ENCODE data around the gene TOX2.

The TOX2 gene

GRCh38 chr20:43903953-43904826 is 10.5 kb upstream of the TOX2 start:
- Mint-ChIP-seq H3K4me1 (peaks cover 25% of the 10 kb centered on the region), H3K36me3 (ENCODE audit: low read depth) (no peaks in the 10 kb centered on the region), H3K27ac (no peak overlapping the region), H3K4me3 (no peak overlapping the region), H3K9me3 (peaks cover 30% of the 10 kb centered on the region), H3K27me3 (ENCODE audit: low read depth, poor library complexity) (peaks cover 11% of the 10 kb centered on the region)
- DNase-seq = no peak
- TF ChIP-seq CTCF (IDR thresholded peaks at IDR 0.05) = no peak

GRCh38 chr20:43904827-43905177 is 9.8 kb upstream of the TOX2 start:
- Mint-ChIP-seq H3K4me1 (peaks cover 25% of the 10 kb centered on the region), H3K36me3 (ENCODE audit: low read depth) (no peaks in the 10 kb centered on the region), H3K4me3 (no peak overlapping the region), H3K27ac (no peak overlapping the region), H3K9me3 (peaks cover 36% of the 10 kb centered on the region), H3K27me3 (ENCODE audit: low read depth, poor library complexity) (peaks cover 11% of the 10 kb centered on the region)
- DNase-seq = no peak
- TF ChIP-seq CTCF (IDR thresholded peaks at IDR 0.05) = no peak

GRCh38 chr20:43906505-43907034 is 8.1 kb upstream of the TOX2 start:
- H3K9me3 Mint-ChIP-seq = peaks cover 34% of the 10 kb centered on the region
- peaks cover 17% of the 10 kb centered on the region for H3K27me3 Mint-ChIP-seq (ENCODE audit: low read depth, poor library complexity)
- H3K4me1 Mint-ChIP-seq = peaks cover 25% of the 10 kb centered on the region
- DNase-seq = no peak
- no peak for TF ChIP-seq CTCF (IDR thresholded peaks at IDR 0.05)
- no peaks in the 10 kb centered on the region for H3K36me3 Mint-ChIP-seq (ENCODE audit: low read depth)
- H3K27ac Mint-ChIP-seq = no peak overlapping the region
- H3K4me3 Mint-ChIP-seq = no peak overlapping the region

- H3K27ac Mint-ChIP-seq = no peak overlapping the region
These were observed 5.4 kb upstream of the TOX2 start for GRCh38 chr20:43909211-43909610.

GRCh38 chr20:43909720-43910119 is 4.9 kb upstream of the TOX2 start:
- Mint-ChIP-seq H3K4me1 (peaks cover 9% of the 10 kb centered on the region), H3K27me3 (ENCODE audit: low read depth, poor library complexity) (peaks cover 42% of the 10 kb centered on the region), H3K4me3 (no peak overlapping the region), H3K36me3 (ENCODE audit: low read depth) (peaks cover 7% of the 10 kb centered on the region), H3K27ac (no peak overlapping the region), H3K9me3 (peaks cover 55% of the 10 kb centered on the region)
- no peak for DNase-seq
- no peak for TF ChIP-seq CTCF (IDR thresholded peaks at IDR 0.05)

More at GRCh38 chr20:43909211-43909610, 5.4 kb upstream of the TOX2 start:
- no peak overlapping the region for H3K4me3 Mint-ChIP-seq
- peaks cover 40% of the 10 kb centered on the region for H3K27me3 Mint-ChIP-seq (ENCODE audit: low read depth, poor library complexity)
- no peak for TF ChIP-seq CTCF (IDR thresholded peaks at IDR 0.05)
- DNase-seq = no peak
- H3K4me1 Mint-ChIP-seq = peaks cover 14% of the 10 kb centered on the region
- peaks cover 55% of the 10 kb centered on the region for H3K9me3 Mint-ChIP-seq
- H3K36me3 Mint-ChIP-seq (ENCODE audit: low read depth) = peaks cover 7% of the 10 kb centered on the region

- peaks cover 6% of the 10 kb centered on the region for H3K4me1 Mint-ChIP-seq
- peaks cover 55% of the 10 kb centered on the region for H3K9me3 Mint-ChIP-seq
- no peak for DNase-seq
- peaks cover 50% of the 10 kb centered on the region for H3K27me3 Mint-ChIP-seq (ENCODE audit: low read depth, poor library complexity)
- no peak overlapping the region for H3K27ac Mint-ChIP-seq
- no peak for TF ChIP-seq CTCF (IDR thresholded peaks at IDR 0.05)
- H3K36me3 Mint-ChIP-seq (ENCODE audit: low read depth) = peaks cover 7% of the 10 kb centered on the region
- H3K4me3 Mint-ChIP-seq = no peak overlapping the region
These were observed 4.1 kb upstream of the TOX2 start for GRCh38 chr20:43910564-43910963.
